Astrocyte of the cerebellum (primary cell): Measurements from ENCODE around the gene CA10.

ENCODE experiments used
- DNase-seq: peaks from one replicate; pipeline ENCODE4 v3.0.0-alpha.2; 2011; ENCODE audit warnings: low read depth
- H3K4me3 ChIP-seq: 2 replicates; pipeline ENCODE4 v1.5.1; 2011; ENCODE audit warnings: mild to moderate bottlenecking, low read depth, low read length, moderate library complexity
- in situ Hi-C: cut with HindIII; loops from 2 replicates; pipeline ENCODE4 v1.10.0; 2017; ENCODE audit warnings: low sequenced_read_pairs
- TF ChIP-seq, protein P1 (sequence below): IDR thresholded peaks from 2 replicates; pipeline ENCODE4 v1.5.1; 2012; ENCODE audit warnings: low read length, low read depth, moderate library complexity, mild to moderate bottlenecking; ENCODE audit errors: missing control alignments

CA10 gene

DNA sequence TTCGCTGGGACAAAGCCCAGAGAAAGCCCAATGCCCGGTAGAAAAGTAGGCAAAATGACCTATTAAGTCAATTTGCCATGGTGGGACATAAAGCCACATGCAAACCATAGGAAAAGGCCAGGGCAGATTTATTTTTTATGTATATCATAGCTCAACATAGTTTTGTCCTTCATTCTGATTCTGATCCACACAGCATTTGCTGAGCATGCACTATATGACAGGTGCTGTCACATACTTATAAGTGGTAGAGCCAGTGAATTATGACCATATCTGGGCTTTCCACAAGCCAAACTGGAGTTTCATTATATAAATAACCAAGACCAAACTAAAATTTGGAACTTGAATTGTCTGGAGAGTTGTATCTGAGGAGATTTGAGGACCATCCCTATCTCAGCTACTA is 74.3 kb downstream of the CA10 start:
- DNase-seq, result no peak
- TF ChIP-seq, protein P1, sequence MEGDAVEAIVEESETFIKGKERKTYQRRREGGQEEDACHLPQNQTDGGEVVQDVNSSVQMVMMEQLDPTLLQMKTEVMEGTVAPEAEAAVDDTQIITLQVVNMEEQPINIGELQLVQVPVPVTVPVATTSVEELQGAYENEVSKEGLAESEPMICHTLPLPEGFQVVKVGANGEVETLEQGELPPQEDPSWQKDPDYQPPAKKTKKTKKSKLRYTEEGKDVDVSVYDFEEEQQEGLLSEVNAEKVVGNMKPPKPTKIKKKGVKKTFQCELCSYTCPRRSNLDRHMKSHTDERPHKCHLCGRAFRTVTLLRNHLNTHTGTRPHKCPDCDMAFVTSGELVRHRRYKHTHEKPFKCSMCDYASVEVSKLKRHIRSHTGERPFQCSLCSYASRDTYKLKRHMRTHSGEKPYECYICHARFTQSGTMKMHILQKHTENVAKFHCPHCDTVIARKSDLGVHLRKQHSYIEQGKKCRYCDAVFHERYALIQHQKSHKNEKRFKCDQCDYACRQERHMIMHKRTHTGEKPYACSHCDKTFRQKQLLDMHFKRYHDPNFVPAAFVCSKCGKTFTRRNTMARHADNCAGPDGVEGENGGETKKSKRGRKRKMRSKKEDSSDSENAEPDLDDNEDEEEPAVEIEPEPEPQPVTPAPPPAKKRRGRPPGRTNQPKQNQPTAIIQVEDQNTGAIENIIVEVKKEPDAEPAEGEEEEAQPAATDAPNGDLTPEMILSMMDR, result no peak
- in situ Hi-C loops, result no loop called here
- H3K4me3 ChIP-seq, result no peak overlapping the region

DNA sequence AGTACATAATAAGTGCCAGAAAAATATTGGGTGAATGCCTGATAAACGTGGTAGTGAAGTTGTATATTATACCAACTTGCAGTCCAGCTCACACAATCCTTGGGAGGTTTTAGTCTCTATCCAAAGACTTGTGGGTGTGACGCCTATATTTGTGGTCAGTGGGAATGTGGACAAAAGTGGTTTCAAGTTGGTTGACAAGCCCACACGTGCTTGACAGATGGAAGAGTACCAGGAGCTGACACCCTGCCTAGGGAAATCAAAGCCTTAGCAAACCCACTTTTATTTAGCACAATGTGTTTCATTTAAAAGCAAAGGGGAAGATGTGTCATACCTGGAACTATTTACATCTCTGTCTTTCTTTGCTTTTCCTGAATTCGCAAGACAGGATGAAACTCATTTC is 79.0 kb downstream of the CA10 start:
- TF ChIP-seq, protein P1, result no peak
- H3K4me3 ChIP-seq, result no peak overlapping the region
- in situ Hi-C loops, result no loop called here
- DNase-seq, result no peak

DNA sequence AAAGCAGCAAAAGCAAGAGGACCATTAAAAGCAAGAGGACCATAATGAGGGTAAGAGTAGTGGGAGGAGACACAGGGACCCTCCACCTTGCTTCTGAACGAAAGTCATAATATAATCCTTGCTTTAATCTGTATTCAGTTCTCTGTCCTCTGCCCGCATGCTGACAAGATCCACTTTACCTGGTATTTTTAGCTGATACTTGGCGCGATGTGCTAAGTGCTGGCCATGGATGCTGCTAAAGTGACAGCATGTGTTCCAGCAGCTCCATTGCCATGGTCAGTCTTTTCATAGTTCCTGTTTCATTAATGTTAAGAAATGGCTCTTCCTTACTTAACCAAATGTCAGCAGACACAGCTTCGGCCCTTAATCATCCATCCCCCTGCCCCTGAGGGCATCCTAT is 86.8 kb downstream of the CA10 start:
- in situ Hi-C loops, result no loop called here
- no peak for DNase-seq
- TF ChIP-seq, protein P1, result no peak
- no peak overlapping the region for H3K4me3 ChIP-seq

DNA sequence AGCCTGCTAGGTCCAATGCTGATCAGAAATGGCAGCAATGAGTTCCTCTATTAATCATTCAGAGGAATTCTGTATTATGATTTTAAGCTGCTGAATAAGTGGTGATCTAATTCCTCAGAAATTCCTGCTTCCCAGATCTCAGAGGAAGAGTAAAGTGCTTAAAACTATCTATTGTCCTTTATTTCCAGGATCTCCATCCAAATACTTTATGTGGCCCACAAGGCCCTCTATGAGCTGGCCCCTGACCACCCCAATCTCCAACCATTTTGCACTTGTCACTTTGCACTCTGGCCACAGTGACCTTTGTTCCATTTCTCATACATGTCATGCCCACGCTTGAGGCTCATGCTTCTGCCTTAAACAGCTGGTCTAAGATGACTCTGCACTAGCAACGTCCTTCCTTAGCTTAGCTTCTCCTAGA is 93.7 kb downstream of the CA10 start:
- no peak for DNase-seq
- in situ Hi-C loops, result no loop called here
- no peak overlapping the region for H3K4me3 ChIP-seq
- TF ChIP-seq, protein P1, result no peak

DNA sequence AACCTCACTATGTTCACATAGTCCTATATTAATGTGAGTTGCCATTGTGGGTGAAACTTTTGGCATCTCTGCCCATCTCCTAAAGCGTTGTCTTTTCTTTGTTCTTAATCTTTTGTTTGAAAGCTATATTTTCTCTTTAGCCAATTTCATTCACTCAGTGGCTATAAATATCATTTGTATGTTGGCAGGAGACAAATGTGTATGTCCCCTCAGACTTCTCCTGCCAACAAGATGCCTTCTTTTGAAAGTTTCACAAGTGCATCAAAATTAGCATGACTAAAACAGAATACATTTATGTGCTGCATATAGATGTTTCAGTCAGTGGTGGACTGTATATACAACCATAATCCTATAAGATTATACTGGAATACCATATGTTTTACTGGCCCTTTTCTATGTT is 109.0 kb downstream of the CA10 start:
- TF ChIP-seq, protein P1, result no peak
- no peak overlapping the region for H3K4me3 ChIP-seq
- in situ Hi-C loops, result no loop called here
- no peak for DNase-seq

DNA sequence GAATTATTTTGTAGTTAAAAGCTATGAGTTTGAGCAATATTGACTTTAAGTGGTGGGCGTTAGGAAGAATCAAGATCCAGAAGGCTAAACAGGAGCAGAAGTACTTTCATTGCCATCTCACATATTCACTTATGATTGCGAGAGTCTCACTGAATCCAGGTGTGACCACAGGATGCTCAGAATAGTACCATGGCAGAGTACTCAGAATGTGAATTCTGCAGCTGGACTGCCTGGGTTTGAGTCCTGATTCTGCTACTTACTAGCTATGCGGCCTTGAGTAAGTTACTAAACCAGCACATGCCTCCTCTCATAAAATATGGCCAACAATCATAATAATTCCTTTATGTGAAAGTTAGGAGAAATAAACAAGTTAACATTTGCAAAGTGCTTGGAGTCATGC is 109.5 kb downstream of the CA10 start:
- DNase-seq, result no peak
- no peak overlapping the region for H3K4me3 ChIP-seq
- in situ Hi-C loops, result no loop called here
- TF ChIP-seq, protein P1, result no peak
